Cardiac muscle cell (in vitro differentiated cells and primary cell): ENCODE results near the gene CD300LB. TPM values are rescaled to one million over a fixed set of nuclear protein-coding genes. Genes with fewer than 3 reads are reported as not detected.

Experiments used
- DNase-seq, 2 donors: peaks; one replicate each; pipeline versions ENCODE4 v3.0.0 to v3.0.0-alpha.2; 2010 to 2017; ENCODE audit warnings: low read depth in 1 of 2, low spot score in 1 of 2
- H3K27ac ChIP-seq: fragments of 200-600 bp; sonication (generic); 2 replicates; pipeline ENCODE4 v1.5.1; 2016
- H3K27me3 ChIP-seq: fragments of 200-600 bp; sonication (generic); 2 replicates; pipeline ENCODE4 v1.6.0; 2016; ENCODE audit warnings: control low read depth
- H3K36me3 ChIP-seq: fragments of 200-600 bp; sonication (generic); 2 replicates; pipeline ENCODE4 v1.5.1; 2016; ENCODE audit warnings: control low read depth
- H3K4me1 ChIP-seq: fragments of 200-600 bp; sonication (generic); 2 replicates; pipeline ENCODE4 v1.8.1; 2017; ENCODE audit warnings: low read depth, mild to moderate bottlenecking, mixed run types
- H3K4me3 ChIP-seq: fragments of 200-600 bp; sonication (generic); 2 replicates; pipeline ENCODE4 v1.5.1; 2016; ENCODE audit warnings: mild to moderate bottlenecking
- H3K9me3 ChIP-seq: fragments of 200-600 bp; sonication (generic); 2 replicates; pipeline ENCODE4 v1.5.1; 2017; ENCODE audit warnings: low read depth, mild to moderate bottlenecking, control low read depth
- polyA plus RNA-seq: library from polyadenylated mRNA; unstranded; fragments of >200 nt; fragmentation: Nextera tagmentation; extraction: Ambion mirVana; gene quantifications from 2 replicates; pipeline ENCODE4 v1.2.1, GENCODE V29; 2016
- total RNA-seq: library from RNA; depleted of rRNA; stranded (reverse); fragments of >200 nt; gene quantifications from 2 replicates; pipeline ENCODE4 v1.2.3, GENCODE V29; 2016
- TF ChIP-seq, protein P1 (sequence below): IDR thresholded peaks from 2 replicates; pipeline ENCODE4 v1.5.1; 2012; ENCODE audit warnings: low read depth, mild to moderate bottlenecking, low read length

Gene CD300LB
- total and polyA plus RNA-seq, 2 experiments from 2014 or later: not detected

DNA sequence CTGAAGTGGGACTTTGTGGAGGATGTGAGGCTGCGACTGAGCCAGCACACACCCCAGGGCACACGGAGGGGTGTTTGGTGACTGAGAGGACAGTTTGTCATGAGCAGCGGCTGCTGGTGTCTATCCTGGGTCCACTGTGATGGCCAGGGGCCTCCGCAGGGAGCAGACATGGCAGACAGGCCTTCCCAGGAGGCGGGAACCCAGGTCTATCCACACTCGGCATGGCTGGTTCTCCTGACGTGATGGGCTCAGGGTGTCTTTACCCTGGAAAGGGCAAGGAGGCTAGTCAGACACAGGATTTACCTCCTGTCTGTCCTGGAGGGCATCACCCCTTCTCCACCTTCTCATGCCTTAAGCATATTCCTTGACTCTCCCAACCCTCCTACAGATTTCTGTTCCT is 15.3 kb upstream of the CD300LB start:
- no peaks in the 10 kb centered on the region for H3K27me3 ChIP-seq
- TF ChIP-seq, protein P1, sequence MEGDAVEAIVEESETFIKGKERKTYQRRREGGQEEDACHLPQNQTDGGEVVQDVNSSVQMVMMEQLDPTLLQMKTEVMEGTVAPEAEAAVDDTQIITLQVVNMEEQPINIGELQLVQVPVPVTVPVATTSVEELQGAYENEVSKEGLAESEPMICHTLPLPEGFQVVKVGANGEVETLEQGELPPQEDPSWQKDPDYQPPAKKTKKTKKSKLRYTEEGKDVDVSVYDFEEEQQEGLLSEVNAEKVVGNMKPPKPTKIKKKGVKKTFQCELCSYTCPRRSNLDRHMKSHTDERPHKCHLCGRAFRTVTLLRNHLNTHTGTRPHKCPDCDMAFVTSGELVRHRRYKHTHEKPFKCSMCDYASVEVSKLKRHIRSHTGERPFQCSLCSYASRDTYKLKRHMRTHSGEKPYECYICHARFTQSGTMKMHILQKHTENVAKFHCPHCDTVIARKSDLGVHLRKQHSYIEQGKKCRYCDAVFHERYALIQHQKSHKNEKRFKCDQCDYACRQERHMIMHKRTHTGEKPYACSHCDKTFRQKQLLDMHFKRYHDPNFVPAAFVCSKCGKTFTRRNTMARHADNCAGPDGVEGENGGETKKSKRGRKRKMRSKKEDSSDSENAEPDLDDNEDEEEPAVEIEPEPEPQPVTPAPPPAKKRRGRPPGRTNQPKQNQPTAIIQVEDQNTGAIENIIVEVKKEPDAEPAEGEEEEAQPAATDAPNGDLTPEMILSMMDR: no peak
- H3K36me3 ChIP-seq: no peaks in the 10 kb centered on the region
- no peaks in the 10 kb centered on the region for H3K4me1 ChIP-seq
- H3K4me3 ChIP-seq: no peak overlapping the region
- H3K27ac ChIP-seq: no peak overlapping the region
- no peaks in the 10 kb centered on the region for H3K9me3 ChIP-seq
- no peak for DNase-seq

- H3K27ac ChIP-seq: peak within 1 kb of the TSS; percentile 50
- TF ChIP-seq, protein P1: no peak
- peak in 1 of 2 donors; percentile 44 for DNase-seq
These were observed 14.6 kb upstream of the CD300LB start, which contains the start of gene CD300C for GRCh38 chr17:74545843-74546230. Gene CD300C, minus strand, starts transcription at chr17:74546115. Its CDS starts 333 bp downstream, at chr17:74545782.

DNA sequence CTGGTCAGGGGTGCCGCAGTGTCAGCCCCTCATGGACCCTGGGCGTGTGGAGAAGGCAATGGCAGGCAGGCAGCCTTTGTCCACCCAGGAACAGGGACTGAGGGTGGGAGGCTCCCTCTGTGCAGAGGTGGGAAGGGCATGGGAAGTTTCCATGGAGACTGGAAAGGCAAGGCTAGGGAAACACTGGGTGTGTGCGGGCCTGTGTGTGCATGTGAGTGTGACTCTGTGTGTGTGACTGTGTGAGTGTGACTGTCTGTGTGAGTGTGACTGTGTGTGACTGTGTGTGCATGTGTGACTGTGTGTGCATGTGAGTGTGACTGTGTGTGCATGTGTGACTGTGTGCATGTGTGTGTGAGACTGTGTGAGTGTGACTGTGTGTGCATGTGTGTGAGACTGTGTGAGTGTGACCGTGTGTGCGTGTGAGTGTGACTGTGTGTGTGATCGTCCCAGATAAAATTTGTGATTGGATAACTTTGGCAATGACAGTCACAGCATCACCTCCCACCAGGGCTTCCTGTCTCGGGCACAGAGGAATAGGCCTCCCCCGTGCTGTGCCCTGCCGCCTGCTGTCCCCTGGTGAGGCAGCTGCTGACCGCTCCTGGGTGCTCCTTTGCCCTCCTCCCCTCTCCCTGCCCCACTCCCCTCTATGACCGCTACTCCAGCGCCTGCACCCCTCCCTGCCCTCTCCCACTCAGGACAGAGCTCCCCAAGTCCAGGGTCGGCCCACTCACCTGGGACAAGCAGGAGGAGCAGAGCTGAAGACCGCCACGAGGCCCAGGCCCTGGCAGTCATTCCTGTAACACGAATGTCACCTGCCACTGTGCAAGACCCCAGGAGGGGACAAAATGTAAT is 13.9 kb upstream of the CD300LB start:
- Histone ChIP-seq H3K9me3 (no peaks in the 10 kb centered on the region), H3K4me3 (no peak overlapping the region), H3K4me1 (no peaks in the 10 kb centered on the region), H3K27ac (peak overlapping the region; percentile 50), H3K36me3 (no peaks in the 10 kb centered on the region), H3K27me3 (no peaks in the 10 kb centered on the region)
- DNase-seq: no peak
- TF ChIP-seq, protein P1: no peak

More at GRCh38 chr17:74545843-74546230, 14.6 kb upstream of the CD300LB start, which contains the start of gene CD300C:
- Histone ChIP-seq H3K9me3 (no peaks in the 10 kb centered on the region), H3K36me3 (no peaks in the 10 kb centered on the region), H3K4me3 (no peak within 1 kb of the TSS), H3K27me3 (no peaks in the 10 kb centered on the region), H3K4me1 (no peaks in the 10 kb centered on the region)

GRCh38 chr17:74543891-74544760 is 12.9 kb upstream of the CD300LB start:
- Histone ChIP-seq H3K4me3 (no peak overlapping the region), H3K27ac (no peak overlapping the region), H3K36me3 (no peaks in the 10 kb centered on the region), H3K9me3 (no peaks in the 10 kb centered on the region), H3K4me1 (no peaks in the 10 kb centered on the region), H3K27me3 (no peaks in the 10 kb centered on the region)
- TF ChIP-seq, protein P1: no peak
- no peak for DNase-seq

DNA sequence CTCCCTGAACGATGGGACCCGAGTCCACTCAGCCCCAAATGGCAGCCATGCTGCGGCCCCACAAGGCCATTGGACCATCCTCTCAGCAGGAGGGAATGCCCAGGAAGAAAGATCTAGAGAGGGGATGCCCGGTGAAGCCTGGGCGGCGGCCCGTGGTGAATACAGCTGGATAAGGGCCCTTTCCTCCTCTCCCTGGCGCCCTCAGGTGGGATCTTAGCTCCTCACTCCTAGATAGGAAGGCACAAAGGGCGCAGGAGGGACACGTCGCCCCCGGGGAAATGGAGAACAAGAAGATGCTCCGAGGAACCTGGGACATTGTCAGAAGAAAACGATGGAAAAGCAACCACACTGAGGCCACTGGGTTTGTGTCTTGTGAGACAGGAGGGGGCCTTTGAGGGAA is 12.1 kb upstream of the CD300LB start:
- H3K9me3 ChIP-seq: no peaks in the 10 kb centered on the region
- H3K4me1 ChIP-seq: no peaks in the 10 kb centered on the region
- H3K27ac ChIP-seq: no peak overlapping the region
- TF ChIP-seq, protein P1: no peak
- no peak for DNase-seq
- no peaks in the 10 kb centered on the region for H3K36me3 ChIP-seq
- no peak overlapping the region for H3K4me3 ChIP-seq
- H3K27me3 ChIP-seq: no peaks in the 10 kb centered on the region
